GM04504 (cell line): ENCODE measurements around the gene TMEM141.

ENCODE experiments used
- DNase-seq: peaks from one replicate; pipeline ENCODE4 v3.0.0-alpha.2; 2012; ENCODE audit warnings: low read depth

Gene TMEM141

DNA sequence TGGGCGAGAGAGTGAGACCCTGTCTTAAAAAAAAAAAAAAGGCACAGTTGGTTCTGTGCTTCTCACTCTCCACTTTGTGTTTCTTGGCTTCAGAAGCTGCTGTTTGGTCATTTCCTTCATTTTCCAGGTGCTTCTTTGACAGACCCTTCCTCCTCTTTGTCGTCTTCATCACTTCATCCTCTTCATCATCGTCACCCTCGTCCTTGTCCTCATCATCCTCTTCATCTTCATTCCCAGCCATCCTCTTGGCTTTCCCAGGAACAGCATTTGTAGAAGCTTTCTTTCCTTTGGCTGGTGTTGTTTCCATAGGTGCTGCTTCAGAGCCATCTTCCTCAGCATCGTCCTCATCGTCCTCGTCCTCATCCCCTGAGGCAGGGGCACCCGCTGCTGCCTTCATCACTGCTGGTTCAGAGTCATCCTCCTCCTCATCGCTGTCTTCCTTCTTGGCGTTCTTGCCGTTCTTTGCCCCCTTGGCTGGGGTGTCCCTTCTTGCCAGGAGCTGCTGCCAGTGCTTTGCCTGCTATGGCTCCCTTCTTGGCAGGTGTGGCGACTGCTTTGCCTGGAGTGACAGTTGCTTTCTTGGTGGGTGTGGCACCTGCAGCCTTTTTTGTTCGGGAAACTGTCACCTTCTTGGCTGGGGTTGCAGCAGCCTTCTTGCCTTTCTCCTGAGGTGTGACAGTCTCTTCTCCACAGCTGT lies 23.7 kb downstream of the TMEM141 start:
- DNase-seq = no peak

DNA sequence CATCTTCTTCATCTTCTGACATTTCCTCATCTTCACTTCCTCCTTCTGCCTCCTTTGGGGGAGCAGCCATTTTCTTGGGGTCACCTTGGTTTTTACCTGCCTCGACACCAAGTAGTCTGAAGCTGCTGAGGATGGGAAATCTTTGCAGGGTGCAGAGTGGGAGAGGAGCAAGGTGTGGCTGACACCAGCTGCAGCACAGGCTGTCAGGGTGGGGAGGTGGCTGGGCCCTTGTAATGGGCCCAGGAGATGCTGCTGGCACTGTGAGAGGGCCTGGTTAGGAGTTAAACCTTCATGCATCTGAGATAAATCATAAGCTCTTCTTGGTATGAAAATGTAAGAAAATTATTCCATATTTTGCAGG lies 24.3 kb downstream of the TMEM141 start:
- DNase-seq = no peak

DNA sequence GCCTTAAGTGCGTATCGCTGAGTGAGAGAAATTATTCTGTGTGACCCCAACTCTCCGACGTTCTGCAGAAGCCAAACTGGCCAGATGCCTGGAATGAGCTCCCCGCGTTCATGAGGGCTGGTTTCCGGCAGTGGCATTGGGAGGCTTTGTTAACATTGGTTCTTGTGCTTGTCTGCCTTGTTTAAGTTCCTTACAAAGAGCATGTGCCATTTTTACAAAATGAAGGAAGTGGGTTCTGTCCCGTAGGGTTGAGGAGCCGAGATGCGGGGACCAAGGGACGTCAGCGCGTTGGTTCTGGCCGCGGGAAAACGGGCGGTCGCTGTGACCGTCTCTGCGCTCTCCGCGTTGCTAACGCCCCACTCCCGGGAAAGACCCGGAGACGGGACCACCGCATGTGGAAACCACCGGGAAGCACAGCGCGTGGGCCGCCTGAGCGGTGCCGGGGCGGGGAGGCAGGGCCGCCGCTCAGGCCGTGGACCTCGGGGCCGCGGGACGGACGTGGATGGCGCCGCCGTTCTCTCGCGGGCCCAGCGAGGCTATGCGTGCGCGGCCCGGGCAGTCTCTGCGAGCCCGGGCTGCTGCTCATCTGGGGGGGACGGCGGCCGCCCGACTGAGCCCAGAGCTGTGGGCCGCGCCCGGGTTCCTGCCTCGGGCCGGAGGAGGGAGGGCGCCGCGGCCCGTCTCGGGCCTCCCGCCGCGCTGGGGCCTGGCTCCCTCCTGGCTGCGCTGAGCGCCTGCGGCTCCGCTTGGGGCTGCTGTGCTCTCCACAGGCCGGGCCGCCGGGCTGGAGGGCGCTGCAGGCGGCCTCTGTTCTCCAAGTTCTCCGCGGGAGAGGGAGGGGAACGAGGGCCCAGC lies 30.1 kb downstream of the TMEM141 start:
- DNase-seq = no peak

DNA sequence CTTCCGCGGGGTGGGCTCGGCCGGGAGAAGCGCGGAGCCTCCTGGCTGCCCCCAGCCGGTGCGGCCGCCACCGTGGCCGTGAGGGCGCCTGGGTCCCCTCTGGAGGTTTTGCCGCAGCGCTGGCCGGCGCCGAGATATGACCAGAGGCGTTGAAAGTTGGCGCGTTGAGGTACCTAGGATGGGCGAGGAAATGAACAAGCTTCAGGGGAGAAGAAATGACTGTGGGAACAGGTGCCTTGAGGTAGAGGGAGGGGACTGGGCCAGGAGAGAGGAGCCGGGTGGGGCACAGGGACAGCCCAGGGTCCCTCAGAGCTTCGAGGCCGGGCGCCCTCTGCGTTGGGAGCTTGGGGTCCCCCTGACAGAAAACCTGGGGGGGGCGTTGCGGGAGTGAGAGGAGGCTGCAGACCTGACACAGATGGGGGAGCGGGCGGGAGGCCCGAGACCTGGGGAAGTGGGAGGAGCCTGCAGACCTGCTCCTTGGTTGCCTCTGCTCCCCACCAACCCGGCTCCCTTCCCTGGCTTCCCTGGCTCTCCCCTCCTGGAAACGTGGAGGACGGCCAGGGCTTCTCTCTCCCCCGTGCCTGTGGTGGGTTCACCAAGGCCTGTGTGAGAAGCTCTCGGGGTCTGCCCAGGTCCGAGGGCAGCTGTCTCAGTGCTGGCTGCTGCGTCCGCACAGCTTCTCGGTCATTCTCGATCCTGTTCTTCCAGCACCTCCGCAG lies 30.8 kb downstream of the TMEM141 start:
- no peak for DNase-seq

DNA sequence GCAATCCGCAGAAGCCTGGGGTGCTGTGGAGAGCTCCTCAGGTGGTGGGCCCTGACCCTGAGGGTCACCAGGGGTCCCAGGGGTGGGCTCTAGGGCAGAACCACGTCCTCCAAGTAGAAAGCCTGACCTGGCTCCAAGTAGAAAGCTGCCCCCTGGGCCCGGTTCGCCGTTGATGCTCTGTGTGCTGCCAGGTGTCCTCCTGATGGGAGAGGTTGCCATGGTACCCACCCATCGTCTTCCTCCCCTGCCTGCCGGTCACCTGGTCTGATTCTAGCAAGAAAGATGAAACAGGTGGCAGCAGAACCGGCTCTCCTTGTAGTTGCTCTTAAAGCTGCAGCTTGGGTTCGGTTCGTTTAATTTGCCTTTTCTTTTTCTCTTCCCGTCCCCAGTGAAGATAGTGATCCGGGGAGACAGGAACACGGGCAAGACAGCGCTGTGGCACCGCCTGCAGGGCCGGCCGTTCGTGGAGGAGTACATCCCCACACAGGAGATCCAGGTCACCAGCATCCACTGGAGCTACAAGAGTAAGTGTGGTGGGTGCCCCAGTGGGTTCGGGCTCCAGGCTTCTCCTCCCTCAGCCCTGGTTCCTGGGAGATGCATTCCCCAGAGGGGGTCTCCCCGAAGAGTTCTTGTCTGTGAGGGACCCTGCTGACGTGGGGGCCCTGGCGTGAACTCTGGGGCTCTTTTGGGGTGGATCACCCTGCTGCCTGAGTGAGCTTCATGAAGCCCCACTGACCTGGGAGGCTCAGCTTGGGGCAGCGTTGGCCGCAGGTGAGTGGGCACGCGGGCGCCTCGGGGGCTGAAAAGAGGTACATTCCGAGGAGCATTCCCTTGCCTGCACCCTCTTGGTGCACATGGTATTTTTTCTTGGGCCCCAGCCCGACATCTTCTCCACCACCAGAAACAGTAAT lies 32.2 kb downstream of the TMEM141 start:
- no peak for DNase-seq

DNA sequence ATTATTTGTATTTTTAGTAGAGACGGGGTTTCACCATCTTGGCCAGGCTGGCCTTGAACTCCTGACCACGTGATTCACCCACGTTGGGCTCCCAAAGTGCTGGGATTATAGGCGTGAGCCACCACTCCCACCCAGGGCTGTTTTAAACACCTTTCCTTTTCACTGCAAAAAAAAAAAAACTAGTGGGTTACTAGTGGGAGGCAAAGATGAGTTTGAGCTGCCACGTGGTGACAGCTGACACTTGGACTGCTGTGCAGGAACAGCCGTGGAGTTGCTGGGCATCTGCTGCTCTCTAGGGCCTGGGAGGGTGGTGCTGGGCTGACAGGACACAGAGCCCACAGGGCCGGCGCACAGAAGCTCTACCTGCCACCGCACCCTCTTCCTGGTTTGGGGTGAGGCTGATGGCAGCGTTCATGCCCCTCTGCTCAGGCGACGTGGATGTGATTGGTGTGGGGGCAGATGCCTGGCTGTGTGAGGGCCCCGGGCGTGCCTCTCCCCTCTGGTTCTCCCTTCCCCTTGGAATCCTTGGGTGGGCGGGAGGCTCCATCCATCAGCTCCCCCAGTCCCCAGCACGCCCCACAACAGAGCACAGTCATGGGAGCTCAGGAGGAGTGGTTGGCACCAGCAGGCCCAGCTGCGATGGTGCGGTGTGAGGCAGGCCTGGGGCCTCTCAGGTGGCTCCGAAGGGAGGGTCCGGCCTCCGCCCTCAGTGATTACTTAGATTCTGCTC lies 33.5 kb downstream of the TMEM141 start:
- no peak for DNase-seq

DNA sequence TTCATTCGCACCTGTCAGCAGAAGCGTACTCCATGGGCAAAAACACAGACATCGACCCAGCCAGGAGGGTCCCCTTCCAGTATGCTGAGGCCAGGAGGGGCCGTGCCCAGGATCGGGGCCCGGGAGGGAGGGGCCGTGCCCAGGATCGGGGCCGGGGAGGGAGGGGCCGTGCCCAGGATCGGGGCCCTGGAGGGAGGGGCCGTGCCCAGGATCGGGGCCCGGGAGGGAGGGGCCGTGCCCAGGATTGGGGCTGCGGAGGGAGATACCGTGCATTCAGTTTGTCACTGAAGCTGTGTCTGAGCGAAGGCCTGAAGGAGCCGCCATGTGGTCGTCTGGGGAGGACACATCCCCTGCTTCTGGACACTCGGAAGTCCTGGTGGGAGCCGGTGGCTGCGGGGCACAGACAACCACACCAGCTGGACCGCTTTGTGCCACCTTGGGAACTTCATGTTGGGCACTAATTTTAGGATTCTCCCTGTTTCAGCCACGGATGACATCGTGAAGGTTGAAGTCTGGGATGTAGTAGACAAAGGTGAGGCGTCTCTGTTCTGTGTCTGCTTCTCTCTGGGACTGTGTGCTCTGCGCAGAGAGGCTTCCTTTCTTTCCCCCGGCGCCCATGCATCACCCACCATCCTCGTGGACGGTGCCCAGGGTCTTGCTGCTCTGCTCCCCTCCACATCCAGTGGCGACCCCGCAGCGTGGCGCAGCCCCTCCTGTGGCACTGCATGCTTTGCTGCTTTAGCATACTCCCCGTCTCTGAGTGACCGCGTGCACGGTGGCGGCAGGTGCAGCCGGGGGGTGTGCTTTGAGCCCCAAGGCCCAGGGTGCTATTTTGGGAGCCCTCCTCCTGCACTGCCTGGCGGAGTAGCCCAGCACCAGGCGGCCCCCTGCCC lies 34.4 kb downstream of the TMEM141 start:
- no peak for DNase-seq

DNA sequence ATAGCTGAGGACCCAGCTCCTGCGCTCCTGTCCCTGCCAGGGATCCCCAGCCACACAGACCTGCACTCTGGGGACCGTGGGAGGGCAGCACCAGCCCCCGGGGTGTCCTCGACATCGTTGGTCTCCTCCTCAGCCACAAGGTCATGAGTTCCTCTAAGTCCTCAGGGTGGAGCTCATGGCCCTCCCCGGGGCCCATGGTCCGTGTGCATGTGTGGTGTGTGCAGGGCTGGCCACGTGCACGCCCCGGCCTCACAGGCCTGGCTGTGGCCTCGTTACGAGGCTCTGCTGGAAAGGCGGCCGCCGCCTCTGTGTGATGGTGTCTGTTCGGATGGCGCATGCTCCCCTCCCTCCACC lies 35.0 kb downstream of the TMEM141 start:
- no peak for DNase-seq

DNA sequence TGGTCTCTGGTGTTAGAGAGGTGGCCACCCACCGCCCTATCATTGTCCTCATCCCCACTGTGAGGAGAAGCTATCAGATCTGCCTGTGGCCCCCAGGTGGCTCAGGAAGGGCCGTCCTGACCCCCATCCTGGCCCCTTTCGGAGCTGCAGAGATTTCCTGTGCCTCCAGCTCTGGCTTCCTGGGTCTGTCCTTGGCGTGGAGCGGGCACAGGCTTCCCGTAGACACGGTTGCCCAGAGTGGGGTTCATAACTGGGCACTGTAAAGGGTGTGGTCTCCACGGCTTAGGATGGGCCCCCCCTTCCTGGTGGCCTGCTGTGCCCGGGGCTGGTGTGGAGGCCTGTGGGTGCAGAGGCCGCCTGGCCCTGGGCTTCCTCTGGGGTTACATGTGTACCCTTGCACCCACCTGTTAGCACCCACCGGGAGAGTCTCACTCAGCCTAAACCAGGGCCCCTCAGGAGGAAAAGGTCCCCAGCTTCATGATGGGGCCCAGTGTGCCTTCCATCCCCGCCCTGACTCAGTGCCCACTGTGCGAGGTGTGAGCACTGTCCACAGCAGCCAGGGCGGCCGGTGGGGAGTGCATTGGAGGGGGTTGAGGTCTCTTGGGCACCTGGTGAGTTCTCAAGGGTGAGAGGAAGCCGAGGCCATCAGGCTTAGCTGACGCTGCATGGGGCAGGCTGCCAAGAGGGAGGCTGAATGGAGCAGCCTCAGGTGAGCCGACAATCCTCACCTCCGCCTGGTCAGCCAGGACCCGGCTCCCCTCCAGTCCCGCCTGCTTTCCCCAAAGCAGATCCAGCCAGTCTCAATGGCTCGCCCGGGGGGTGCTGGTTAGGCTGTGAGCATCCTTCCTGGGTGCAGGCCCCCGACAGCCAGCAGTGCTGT lies 35.8 kb downstream of the TMEM141 start:
- DNase-seq = no peak

DNA sequence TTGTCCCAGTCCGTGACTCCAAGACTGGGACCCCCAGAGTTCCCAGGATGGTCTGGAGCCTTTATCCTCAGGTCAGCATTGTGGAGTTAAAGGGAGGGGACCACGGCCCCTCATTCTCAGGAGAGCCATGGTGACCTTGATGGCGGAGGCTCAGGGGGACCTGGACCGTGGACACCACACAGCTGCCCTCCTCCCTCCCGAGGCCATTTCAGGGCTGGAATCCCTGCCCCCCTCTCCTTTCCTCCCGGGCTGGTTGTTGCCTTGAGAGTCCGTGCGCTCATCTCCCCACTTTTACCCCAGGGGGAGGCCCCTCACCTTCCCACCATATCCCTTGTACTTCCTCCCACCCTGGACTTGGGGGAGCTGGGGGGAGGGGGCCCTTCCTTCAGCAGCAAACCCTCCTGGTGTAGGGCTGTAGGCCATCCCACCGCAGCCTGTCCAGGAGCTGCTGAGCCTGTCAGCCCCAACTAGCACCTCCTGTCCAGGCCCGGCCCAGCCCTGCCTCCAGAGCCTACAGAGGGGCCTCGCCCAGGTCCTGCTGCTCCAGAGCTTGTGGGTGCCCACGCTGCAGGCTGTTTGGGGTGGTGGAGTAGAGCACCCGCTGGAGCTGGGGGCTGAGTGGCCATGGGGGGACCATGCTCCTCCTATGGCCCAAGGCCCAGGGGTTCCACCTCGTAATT lies 36.8 kb downstream of the TMEM141 start:
- DNase-seq = no peak

DNA sequence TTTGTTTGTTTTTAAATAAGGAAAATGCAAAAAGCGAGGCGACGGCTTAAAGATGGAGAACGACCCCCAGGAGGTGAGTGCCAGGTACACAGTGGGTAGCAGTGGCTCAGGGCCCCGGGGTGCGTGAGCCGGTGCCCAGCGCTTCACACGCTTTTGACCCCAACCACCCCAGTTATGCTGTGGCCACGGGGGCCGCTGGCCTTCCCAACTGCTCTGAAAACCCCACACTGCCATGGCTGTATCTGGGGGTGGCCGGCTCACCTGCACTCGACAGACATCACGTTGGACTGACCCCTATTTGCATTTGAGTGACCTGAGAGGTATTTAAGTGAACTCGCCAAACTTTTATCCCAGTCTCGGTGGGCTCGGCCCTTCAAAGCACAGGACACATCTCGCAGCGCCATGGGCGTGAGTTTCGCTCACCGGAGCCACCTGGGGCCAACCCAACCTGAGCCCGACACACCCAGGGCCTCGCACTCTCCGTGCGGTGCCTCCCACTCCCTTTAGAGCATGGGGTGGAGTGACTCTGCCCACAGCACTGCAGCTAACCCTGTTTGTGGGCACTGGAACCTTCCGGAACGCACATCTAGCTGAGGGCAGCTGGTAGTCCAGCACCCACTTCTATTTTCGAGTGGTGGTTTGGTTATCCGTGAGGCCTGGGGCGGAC lies 37.5 kb downstream of the TMEM141 start:
- DNase-seq = no peak

DNA sequence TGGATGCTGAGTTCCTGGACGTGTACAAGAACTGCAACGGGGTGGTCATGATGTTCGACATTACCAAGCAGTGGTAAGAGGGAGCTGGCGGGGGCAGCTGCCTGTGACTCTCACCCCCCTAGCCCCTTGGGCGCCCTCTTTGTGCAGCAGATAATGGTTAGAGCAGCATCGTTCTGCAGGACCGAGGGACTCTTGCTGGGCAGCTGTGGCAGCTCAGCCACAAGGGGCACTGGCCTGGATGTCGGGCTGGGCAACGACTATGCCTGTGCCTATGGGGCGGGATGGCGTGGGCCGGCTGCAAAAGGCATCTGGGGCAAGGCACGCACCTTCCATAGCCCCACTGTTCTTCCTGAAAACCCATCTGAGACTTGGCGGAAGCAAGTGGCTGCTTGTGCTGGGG lies 38.3 kb downstream of the TMEM141 start:
- no peak for DNase-seq

DNA sequence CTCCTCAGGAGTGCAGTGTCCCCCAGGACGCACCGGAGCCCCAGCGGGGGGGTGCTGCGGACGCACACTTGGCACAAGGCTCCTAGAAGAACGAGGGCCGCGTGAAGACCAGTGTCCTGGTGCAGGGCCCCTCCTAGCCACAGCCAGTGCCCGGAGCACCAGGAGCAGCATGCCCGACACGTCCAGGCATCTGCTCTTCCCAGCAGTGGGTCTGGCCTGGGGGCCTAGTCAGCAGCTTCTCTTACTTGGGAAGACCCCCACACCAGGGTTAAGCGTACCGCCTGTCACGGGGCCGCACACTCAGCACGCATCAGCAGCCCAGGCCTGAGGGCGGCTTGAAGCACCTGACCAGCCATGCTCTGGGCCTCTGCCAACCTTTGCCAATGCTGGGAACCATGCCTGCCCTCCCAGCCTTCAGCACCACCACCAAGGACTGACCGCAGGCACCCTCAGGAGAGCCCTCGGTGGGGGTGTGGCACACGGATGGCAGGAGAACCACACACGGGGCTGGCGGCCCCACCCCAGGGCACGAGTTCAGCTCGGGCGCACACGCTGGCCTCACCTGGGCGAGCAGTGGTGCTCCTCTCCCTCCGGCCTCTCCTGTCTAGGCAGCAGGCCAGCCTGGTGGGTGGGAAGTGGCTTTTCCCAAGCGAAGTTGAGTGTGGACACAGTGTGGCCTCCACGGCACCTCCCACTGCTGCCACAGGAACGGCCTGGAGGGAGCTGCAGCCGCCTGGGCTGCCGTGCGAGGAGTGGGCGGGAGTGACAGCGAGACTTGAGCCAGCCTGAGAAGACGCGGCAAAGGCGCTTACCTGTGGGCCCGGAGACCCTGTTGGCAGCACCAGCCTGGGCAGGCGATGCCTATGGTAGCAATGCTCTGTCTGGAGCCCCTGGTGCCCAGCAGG lies 39.1 kb downstream of the TMEM141 start:
- DNase-seq = no peak

DNA sequence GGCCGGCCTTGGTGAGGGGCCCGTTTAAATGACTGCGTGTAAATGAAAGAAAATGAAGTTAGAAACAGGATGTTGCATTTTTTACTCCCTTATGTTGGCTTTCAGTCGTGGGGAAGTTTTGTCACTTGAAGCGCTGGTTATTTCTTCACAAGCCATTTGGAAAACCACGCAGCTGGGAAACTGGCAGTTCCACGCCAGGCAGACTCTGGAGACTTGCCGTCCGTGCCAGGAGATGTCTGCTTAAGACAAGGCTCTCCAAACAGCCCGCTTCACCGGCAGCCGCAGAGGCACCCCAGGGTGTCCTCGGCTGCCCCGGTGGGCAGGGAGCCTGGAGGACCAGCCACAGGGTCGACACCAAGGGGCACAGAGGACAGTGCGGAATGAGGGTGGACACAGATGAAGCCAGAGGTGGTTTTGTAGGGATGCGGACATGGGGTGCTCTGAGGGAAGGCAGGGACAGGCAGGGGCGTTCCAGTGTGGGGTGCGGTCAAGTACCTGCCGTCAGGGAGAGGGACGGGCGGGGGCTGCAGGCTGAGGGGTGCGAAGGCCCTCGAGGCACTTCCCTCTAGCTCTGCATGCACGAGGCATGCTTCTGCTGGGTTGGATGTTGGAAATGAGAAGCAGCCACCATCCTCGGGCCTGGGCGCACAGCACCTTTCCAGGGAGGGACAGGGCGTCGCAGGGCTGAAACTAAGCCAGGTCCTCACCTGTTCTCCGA lies 40.0 kb downstream of the TMEM141 start:
- DNase-seq = no peak

DNA sequence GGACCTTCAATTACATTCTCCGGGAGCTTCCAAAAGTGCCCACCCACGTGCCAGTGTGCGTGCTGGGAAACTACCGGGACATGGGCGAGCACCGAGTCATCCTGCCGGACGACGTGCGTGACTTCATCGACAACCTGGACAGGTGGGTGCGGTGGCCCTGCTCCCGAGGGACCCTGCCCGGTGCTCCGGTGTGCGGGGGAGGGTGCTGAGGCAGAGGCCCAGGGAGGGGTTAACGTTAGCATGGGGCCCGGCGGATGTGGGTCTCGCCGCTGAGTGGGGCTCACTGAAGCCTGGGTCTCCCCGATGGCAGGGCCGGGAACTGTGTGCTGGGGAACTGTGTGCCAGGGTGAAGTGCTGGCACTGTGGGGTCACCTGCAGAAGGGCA lies 40.6 kb downstream of the TMEM141 start:
- no peak for DNase-seq

DNA sequence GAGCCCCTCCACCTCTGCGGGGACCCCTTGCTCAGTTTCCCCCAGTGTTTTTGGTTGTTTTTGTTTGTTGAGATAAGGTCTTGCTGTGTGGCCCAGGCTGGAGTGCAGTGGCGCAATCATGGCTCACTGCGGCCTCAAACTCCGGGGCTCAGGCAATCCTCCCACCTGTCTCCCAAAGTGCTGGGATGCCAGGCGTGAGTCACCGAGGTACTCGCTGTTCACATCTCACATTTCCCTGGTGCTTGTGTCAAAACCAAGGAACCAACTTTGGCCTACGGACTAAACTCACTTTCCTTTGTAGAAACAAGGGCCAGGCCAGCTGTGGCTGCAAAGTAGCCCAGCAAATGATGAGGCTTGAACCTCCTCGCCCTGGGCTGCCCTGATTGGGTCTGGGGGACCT lies 41.4 kb downstream of the TMEM141 start:
- no peak for DNase-seq
